ENCODE results near the gene CPEB3. TPM values are rescaled to one million over a fixed set of nuclear protein-coding genes. Genes with fewer than 3 reads are reported as not detected.

The CPEB3 gene
- total RNA-seq, 1 donor: 0.43 TPM

DNA sequence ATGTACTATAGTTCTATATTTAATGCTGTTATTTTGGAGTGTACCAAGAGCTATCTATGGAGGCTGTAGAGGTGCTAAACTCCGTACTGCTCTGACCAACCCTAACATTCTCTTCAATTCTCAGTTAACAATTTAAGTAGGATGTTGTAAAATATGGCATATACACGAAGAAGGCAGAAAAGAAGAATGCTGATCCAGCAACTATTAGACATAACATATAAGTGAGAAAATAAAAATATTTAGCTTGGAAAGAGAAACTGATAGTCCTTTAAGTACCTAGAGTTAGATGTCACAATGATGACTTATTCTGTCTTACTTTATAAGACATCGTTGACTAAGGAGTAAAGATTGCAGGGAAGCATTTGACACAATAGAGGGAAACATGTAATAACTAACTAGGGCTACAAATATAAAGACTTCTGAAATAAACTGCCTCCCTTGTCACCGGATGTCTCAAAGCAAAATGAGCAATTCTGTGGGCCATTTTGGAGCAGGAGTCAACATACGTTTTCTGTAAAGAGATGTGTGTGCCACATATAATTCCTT is 159.5 kb downstream of the CPEB3 start:
- no peak for DNase-seq (ENCODE audit: low read depth)

DNA sequence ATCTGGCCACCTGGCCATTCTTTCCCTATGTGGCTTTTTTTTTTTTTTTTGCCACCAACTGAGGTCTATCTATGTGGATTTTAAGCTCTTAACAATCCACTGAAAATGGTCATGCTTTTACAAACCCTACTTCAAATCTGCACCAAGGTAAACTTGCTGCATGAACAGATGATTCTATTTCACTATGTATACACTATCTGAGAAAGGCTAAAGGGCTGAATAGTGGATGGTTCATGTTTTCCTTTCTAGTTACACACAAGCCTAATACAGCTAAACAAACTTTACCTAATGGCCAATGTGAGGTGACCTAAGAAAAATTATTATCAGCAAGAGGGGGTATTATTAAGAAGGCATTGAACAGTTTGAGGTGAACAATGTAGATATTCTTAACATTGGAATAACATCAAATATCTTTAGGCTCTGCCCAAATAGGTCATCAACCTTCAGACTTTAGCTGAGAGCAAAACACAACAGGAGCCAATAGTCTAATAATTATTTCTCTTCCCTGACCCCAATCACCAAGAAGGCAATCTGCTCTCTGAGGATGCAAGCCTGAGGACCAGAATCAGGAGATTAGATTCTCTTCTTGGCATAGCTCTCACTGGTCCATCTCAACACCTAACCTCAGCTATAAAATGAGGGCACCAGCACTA is 160.1 kb downstream of the CPEB3 start:
- no peak overlapping the region for H3K4me3 ChIP-seq (ENCODE audit: low read depth, low read length)
- DNase-seq (ENCODE audit: low read depth): no peak
- TF ChIP-seq, protein P1, sequence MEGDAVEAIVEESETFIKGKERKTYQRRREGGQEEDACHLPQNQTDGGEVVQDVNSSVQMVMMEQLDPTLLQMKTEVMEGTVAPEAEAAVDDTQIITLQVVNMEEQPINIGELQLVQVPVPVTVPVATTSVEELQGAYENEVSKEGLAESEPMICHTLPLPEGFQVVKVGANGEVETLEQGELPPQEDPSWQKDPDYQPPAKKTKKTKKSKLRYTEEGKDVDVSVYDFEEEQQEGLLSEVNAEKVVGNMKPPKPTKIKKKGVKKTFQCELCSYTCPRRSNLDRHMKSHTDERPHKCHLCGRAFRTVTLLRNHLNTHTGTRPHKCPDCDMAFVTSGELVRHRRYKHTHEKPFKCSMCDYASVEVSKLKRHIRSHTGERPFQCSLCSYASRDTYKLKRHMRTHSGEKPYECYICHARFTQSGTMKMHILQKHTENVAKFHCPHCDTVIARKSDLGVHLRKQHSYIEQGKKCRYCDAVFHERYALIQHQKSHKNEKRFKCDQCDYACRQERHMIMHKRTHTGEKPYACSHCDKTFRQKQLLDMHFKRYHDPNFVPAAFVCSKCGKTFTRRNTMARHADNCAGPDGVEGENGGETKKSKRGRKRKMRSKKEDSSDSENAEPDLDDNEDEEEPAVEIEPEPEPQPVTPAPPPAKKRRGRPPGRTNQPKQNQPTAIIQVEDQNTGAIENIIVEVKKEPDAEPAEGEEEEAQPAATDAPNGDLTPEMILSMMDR (IDR thresholded peaks at IDR 0.05; ENCODE audit: insufficient read depth, low read depth, low read length): no peak

More for the DNA sequence above, 159.5 kb downstream of the CPEB3 start:
- TF ChIP-seq, protein P1 (IDR thresholded peaks at IDR 0.05; ENCODE audit: insufficient read depth, low read depth, low read length): no peak
- H3K4me3 ChIP-seq (ENCODE audit: low read depth, low read length): no peak overlapping the region

DNA sequence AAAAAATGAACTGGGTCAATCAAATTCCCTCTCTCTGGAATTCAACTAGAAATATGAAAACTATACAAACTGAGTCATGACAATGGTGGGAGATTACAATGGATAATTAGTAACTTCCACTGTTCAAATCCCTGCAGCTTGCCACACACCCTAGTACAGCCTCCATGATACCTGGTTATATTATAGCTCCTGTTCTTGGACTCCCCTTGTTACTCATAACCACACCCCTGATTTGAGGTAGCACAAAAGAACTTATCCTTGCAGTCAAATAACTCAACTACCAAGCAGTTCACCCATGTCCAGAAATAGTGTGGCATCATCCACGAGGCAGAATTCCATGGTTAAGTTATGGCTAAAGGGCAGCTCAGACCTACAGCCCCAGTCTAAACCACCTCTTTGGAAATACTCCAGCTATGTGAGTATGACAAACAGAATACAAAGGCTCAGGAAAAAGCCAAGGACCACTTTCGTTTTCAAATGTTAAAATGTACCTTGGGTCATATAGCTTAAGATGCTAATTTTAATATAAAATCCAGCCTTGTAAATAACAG is 164.7 kb downstream of the CPEB3 start:
- TF ChIP-seq, protein P1 (IDR thresholded peaks at IDR 0.05; ENCODE audit: insufficient read depth, low read depth, low read length): no peak
- no peak for DNase-seq (ENCODE audit: low read depth)

DNA sequence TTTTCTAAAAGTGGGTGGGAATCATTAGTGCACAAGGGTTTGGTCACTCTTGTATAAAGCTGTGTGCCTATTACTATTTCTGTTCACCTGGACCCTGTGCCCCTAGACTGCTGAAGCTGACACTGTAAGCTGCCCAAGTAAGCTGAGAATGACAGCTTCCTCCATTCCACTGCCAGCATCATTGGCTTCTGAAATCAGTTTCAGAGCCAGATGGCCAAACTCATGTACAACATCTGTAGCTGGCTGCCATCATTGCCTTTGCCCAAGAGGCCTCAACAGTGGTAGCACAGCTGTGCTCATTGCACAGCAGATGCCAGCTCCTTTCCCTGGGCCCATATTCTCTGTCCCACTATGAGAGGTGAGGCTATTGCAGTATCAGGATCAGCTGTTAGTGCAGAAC is 165.7 kb downstream of the CPEB3 start:
- DNase-seq (ENCODE audit: low read depth): no peak

More for the DNA sequence above, 164.7 kb downstream of the CPEB3 start:
- no peak overlapping the region for H3K4me3 ChIP-seq (ENCODE audit: low read depth, low read length)

DNA sequence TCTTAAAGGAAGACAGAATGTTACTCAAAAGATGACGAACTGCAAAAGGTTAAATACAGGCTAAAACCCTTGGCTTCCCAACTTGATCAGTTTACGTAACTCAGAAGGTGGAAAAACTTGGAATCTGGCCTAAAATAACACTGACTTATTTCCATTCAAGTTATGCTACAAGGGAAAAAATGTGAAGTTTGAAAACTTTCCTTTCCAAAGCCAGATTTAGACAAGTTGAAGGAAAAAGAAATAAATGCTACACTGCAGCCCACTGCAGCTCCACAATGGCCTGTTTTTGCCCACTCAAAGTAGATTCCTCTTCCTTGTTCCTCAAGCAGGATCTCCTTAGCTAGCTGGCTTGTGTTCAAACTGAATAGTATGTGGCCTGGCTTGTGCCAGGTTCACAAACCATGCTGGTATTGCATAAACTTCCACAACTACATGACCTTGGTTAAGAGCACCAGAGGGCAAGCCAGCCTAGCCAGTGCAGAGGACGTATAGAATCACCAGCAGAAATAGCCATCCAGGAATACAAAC is 166.2 kb downstream of the CPEB3 start:
- no peak overlapping the region for H3K4me3 ChIP-seq (ENCODE audit: low read depth, low read length)
- peak; percentile 78 for DNase-seq (ENCODE audit: low read depth)
- TF ChIP-seq, protein P1 (IDR thresholded peaks at IDR 0.05; ENCODE audit: insufficient read depth, low read depth, low read length): no peak

More for the DNA sequence above, 165.7 kb downstream of the CPEB3 start:
- H3K4me3 ChIP-seq (ENCODE audit: low read depth, low read length): no peak overlapping the region
- TF ChIP-seq, protein P1 (IDR thresholded peaks at IDR 0.05; ENCODE audit: insufficient read depth, low read depth, low read length): no peak

DNA sequence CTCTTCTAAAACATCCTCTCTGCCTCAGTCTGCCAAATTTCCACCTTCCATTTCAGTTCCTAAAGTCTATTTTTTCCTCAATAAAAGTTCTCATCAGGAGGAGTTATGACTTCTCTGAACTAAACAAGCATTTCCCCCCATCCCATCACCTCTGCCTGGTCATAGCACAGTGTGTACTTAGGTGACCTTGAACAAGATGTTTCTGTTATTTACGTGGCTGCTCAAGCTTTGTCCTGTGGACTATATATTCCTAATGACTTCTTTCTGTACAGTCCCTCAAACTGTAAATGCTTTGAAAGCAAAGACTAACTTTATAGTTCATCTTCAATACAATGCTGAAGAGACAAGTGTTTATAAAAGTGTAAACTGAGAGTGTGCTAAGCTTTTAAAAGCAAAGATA is 166.9 kb downstream of the CPEB3 start:
- DNase-seq (ENCODE audit: low read depth): no peak
- no peak overlapping the region for H3K4me3 ChIP-seq (ENCODE audit: low read depth, low read length)
- TF ChIP-seq, protein P1 (IDR thresholded peaks at IDR 0.05; ENCODE audit: insufficient read depth, low read depth, low read length): no peak
